Measurements from ENCODE around the gene PLRG1.

Gene PLRG1

DNA sequence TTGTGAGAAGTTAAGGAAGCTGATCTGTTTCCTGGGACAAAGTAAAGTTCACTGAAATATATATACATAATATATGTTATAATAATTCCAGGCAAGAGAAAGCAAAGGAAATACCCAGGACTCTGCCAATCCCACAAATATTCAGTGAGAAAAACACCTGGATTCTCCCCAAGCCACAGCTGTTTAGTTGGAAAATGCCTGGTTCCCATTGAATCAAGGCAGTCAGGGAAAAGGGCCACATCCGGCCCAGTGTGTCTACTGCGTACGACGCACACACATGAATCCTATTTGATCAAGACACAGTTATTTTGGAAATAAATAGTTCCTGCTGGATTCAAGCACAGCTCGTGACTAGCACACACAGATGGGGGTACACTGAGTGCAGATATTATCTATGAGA, 52.3 kb downstream of the PLRG1 start:
- no peak overlapping the region for H3K27ac ChIP-seq
- TF ChIP-seq, protein P1, sequence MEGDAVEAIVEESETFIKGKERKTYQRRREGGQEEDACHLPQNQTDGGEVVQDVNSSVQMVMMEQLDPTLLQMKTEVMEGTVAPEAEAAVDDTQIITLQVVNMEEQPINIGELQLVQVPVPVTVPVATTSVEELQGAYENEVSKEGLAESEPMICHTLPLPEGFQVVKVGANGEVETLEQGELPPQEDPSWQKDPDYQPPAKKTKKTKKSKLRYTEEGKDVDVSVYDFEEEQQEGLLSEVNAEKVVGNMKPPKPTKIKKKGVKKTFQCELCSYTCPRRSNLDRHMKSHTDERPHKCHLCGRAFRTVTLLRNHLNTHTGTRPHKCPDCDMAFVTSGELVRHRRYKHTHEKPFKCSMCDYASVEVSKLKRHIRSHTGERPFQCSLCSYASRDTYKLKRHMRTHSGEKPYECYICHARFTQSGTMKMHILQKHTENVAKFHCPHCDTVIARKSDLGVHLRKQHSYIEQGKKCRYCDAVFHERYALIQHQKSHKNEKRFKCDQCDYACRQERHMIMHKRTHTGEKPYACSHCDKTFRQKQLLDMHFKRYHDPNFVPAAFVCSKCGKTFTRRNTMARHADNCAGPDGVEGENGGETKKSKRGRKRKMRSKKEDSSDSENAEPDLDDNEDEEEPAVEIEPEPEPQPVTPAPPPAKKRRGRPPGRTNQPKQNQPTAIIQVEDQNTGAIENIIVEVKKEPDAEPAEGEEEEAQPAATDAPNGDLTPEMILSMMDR (conservative IDR thresholded peaks at IDR 0.05), result no peak
- no peak for TF ChIP-seq ZFX (IDR thresholded peaks at IDR 0.05)

DNA sequence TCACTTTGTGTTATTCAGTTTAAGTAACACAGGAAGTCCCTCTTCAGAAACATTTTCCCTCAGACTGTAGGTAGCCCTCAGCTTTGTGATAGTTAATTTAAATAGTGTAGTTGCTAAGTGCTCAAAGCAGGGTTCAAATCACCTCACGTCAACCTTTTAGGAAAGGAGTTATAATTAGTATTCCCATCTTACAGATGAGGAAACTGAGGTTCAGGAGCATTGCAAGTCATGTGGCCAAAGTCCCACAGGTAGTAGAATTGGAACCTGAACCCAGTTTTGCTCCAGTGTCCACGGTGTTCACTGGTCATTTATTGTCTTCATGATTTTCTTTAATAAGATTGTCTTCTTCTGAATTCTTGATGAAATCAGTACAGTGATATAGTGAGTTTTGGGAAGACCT, 54.3 kb downstream of the PLRG1 start:
- TF ChIP-seq ZFX (IDR thresholded peaks at IDR 0.05), result no peak
- TF ChIP-seq, protein P1 (conservative IDR thresholded peaks at IDR 0.05), result no peak
- H3K27ac ChIP-seq, result no peak overlapping the region

DNA sequence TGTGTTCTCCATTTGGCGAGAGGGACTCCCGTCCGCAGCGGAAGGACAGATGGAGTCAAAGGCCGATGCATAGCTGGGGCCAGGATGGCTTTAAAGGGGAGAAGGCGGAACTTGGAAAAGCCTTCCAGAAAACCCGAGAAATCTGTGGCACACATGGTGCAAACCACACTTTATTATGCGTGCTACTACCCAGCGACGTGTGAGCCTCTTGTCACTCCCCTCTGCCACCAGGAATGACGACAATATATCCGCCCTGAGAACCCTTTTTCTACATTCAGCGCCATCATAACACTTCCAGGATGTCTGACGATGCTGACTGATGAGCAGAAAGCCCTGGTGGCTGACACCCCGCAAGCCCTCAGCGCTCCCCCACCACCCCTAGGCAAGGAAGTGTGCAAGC, 57.9 kb downstream of the PLRG1 start:
- no peak overlapping the region for H3K27ac ChIP-seq
- TF ChIP-seq, protein P1 (conservative IDR thresholded peaks at IDR 0.05), result no peak
- TF ChIP-seq ZFX (IDR thresholded peaks at IDR 0.05), result no peak

DNA sequence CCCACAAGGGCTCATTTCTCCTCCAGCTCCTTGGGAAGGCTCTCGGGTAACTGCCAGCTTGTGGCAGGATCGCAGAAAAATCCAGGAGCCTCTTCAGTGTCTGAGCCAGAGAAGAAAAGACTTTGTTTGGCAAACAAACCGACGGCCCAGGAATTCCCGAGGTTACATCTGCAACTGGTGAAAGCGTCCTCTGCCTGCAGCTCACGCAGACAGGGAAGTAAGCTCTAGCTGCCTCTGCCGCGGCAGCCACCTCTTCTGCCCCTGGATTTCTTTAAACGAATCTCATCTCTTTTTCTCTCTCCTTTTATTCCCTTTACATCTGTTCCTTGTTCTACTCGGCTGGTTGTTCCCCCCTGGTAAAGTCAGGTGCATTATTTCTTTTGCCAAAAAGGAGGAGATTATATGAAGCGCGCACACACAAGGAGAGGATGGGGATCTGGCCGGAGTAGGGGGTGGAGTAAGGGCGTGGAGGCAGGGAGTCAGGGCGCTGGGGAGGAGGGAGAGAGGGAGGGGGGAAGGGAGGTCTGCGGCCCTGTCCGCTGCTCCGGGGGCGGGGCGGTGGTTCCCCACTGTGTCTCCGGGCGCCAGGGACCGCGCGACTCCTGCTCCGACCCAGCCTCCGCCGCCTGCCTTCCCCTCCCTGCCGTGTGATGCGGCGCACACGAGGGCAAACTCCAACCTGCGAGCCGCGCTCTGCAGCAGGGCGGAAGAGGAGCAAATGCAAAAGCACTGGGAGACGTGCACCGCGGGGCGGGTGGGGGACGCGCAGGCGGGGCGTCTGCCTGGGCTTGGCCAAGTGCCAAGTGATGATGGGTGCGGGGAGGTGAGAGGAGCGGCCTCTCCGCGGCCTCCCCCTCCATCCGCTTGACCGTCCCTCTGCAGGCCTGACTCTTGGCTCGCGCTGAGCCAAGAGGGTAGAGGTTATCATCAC, 58.6 kb downstream of the PLRG1 start, which contains the start of gene DCHS2:
TSS of gene DCHS2 (minus strand) at position 459 of the 931 bp plus-strand sequence. CDS start at position 15, 444 bp downstream.
- TF ChIP-seq, protein P1 (conservative IDR thresholded peaks at IDR 0.05), result no peak
- TF ChIP-seq ZFX (IDR thresholded peaks at IDR 0.05), result no peak
- H3K27ac ChIP-seq, result no peak within 1 kb of the TSS

DNA sequence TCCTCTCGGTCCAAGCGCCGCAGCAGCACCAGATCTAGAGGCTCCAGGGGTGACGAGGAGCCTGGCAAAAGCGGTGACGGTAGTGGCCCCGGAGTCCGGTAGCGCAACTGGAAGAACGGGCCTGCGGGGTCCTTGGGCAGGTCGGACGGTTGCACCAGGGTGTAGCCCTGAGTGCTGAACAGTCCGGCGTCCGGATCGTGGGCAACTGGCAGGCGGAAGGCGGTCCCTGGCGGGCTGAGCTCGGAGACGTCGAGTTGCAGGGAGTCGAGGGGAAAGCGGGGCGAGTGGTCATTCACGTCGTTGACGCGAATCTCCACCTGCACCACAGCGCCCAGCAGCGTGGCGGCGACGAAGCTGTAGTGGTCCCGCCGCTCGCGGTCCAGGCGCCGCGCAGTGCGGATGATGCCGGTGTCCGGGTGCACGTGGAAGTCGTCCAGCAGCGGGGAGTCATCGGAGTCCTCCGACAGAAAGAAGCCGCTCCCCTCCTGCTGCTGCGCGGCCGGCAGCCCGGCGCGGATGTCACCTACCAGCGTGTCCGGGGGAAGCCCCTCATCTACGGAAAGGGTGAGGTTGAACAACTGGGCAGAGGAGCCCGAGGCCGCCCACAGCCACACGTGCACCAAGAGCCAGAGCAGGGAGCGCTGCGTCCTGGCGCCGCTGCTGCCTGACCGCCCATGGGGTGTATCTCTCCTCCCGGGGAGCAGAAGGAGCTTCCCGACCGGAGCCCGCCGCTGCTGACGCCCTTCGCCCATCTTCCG, 59.4 kb downstream of the PLRG1 start:
- H3K27ac ChIP-seq, result no peak overlapping the region
- no peak for TF ChIP-seq ZFX (IDR thresholded peaks at IDR 0.05)
- TF ChIP-seq, protein P1 (conservative IDR thresholded peaks at IDR 0.05), result no peak

DNA sequence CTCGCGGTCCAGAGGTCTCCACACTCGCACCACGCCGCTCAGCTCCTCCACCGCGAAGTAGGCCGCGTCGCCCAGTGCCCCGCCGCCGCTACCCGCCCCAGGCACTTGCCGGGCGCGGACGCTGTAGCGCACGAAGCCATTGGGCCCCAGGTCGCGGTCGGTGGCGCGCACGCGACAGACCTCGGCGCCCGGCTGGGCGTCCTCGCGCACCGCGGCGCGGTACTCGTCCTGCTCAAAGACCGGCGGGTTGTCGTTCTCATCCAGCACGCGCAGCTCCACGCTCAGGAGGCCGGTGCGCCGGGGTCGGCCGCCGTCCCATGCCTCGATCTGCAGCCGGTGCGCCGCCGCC, 60.0 kb downstream of the PLRG1 start:
- no peak overlapping the region for H3K27ac ChIP-seq
- no peak for TF ChIP-seq ZFX (IDR thresholded peaks at IDR 0.05)
- TF ChIP-seq, protein P1 (conservative IDR thresholded peaks at IDR 0.05), result no peak
